SH-SY5Y (cell line): Measurements from ENCODE around the gene ARMC6.

Experiments
- GATA2 ChIP-seq: IDR thresholded peaks from 2 replicates; pipeline ENCODE4 v1.6.1; 2011; ENCODE audit warnings: mild to moderate bottlenecking, low read depth, low read length
- GATA3 ChIP-seq: IDR thresholded peaks from 2 replicates; pipeline ENCODE4 v1.6.1; 2011; ENCODE audit warnings: low read depth, mild to moderate bottlenecking, low read length, moderate library complexity

GRCh38 chr19:19054315-19054938, 21.0 kb downstream of the ARMC6 start:
- TF ChIP-seq GATA2, result no peak
- no peak for TF ChIP-seq GATA3
